HepG2 (cell line): ENCODE data around the gene PHF8. TPM values are rescaled to one million over a fixed set of nuclear protein-coding genes. Genes with fewer than 3 reads are reported as not detected.

Source experiments
- ATAC-seq: fragments of 200-7000 bp; cut with Tn5 transposase; 3 replicates; pipeline ENCODE4 v1.9.1; 2020; ENCODE audit warnings: mild to moderate bottlenecking, moderate library complexity
- BruUV-seq: library from RNA; stranded (reverse); fragments of 400-500 nt; replicated peaks from 2 replicates; lab custom pipeline; 2021; lab: Mats Ljungman, UMichigan
- CTCF ChIA-PET: fragments of 300-600 bp; formaldehyde crosslinking; extraction: SDS; loops from one replicate; lab custom pipeline; 2021; ENCODE audit warnings: low total read pairs, inconsistent platforms, low intra/inter-chr PET ratio; lab: Yijun Ruan, JAX
- POLR2A ChIA-PET: fragments of 350-600 bp; sonication (Branson Sonifier 250); formaldehyde crosslinking; loops from one replicate; lab custom pipeline; 2020; ENCODE audit warnings: antibody characterized with exemption, inconsistent platforms; lab: Yijun Ruan, JAX
- DNase-seq: peaks from one replicate; pipeline ENCODE4 v3.0.0-alpha.2; 2015; ENCODE audit warnings: low spot score
- FAIRE-seq: peaks from 3 replicates; lab custom pipeline; 2011; peaks lifted over from hg19 to GRCh38; lab: Jason Lieb, UNC
- H2AFZ ChIP-seq: one replicate; pipeline ENCODE4 v1.6.1; 2011; ENCODE audit warnings: low read length, inconsistent platforms
- H3K27ac ChIP-seq: fragments of 300-600 bp; 3 replicates; pipeline ENCODE4 v1.8.0; 2011; ENCODE audit warnings: mixed run types, mild to moderate bottlenecking, mixed read lengths, low read length, inconsistent platforms; ENCODE audit not compliant: insufficient read depth; ENCODE audit errors: extremely low read length
- H3K27me3 ChIP-seq, 2 experiments: fragments of 200-600 bp in 1 of 2; 2 replicates in 1 of 2; 3 replicates in 1 of 2; pipeline versions ENCODE4 v1.6.0 to v1.8.0; 2011; ENCODE audit warnings: low read length in 2 of 2, mild to moderate bottlenecking in 2 of 2, moderate library complexity in 2 of 2, inconsistent platforms in 1 of 2; ENCODE audit not compliant: insufficient read depth in 2 of 2, control insufficient read depth in 1 of 2
- H3K36me3 ChIP-seq, 2 experiments: fragments of 200-600 bp in 1 of 2; replicated peaks in 1 of 2; 2 replicates in 1 of 2; 3 replicates in 1 of 2; pipeline versions ENCODE4 v1.5.1 to v1.8.0; 2011; ENCODE audit warnings: low read length in 2 of 2, inconsistent platforms in 1 of 2; ENCODE audit not compliant: insufficient read depth in 2 of 2, control insufficient read depth in 1 of 2
- H3K4me1 ChIP-seq: 2 replicates; pipeline ENCODE4 v1.5.1; 2012; ENCODE audit warnings: low read length, inconsistent platforms; ENCODE audit not compliant: insufficient read depth
- H3K4me2 ChIP-seq: 2 replicates; pipeline ENCODE4 v1.6.0; 2011; ENCODE audit warnings: low read depth, low read length, inconsistent platforms
- H3K4me3 ChIP-seq, 3 experiments: fragments of 200-600 bp in 1 of 3; sonication (generic), shearing (Covaris generic) in 1 of 3; replicated peaks in 1 of 3; 2 replicates each; pipeline ENCODE4 v1.5.1; 2011 to 2016; ENCODE audit warnings: low read length in 3 of 3, inconsistent platforms in 2 of 3, low read depth in 2 of 3, mild to moderate bottlenecking in 2 of 3, control low read depth in 1 of 3, mixed read lengths in 1 of 3; ENCODE audit not compliant: insufficient read depth in 1 of 3
- H3K79me2 ChIP-seq: one replicate; pipeline ENCODE4 v1.6.1; 2011; ENCODE audit warnings: low read length, inconsistent platforms; ENCODE audit not compliant: insufficient read depth
- H3K9ac ChIP-seq: 2 replicates; pipeline ENCODE4 v1.6.0; 2011; ENCODE audit warnings: mild to moderate bottlenecking, low read depth, low read length, inconsistent platforms; ENCODE audit not compliant: insufficient read depth
- H3K9me3 ChIP-seq: 2 replicates; pipeline ENCODE4 v1.5.1; 2012; ENCODE audit warnings: mild to moderate bottlenecking, low read length
- H4K20me1 ChIP-seq: 2 replicates; pipeline ENCODE4 v1.6.0; 2011; ENCODE audit warnings: inconsistent platforms, mild to moderate bottlenecking, low read length, moderate library complexity; ENCODE audit not compliant: insufficient read depth
- GTF3A ChIP-seq: sonication (generic); formaldehyde crosslinking; conservative IDR thresholded peaks from 2 replicates; pipeline ENCODE4 v1.4.0; 2020; ENCODE audit warnings: mild to moderate bottlenecking, missing genetic modification reagents
- KLF11 ChIP-seq: IDR thresholded peaks from 2 replicates; pipeline ENCODE4 v1.6.1; 2016; ENCODE audit warnings: missing compliant biosample characterization
- MAFF ChIP-seq: IDR thresholded peaks from 2 replicates; pipeline ENCODE4 v1.6.1; 2011; ENCODE audit warnings: low read depth, low read length, improper control_type of control experiment
- MYC ChIP-seq: sonication (generic); formaldehyde crosslinking; IDR thresholded peaks from 2 replicates; pipeline ENCODE4 v1.9.0; 2021; ENCODE audit warnings: missing genetic modification reagents, borderline replicate concordance
- NR2C2 ChIP-seq: sonication (generic); formaldehyde crosslinking; IDR thresholded peaks from 2 replicates; pipeline ENCODE4 v1.4.0; 2020; ENCODE audit warnings: missing genetic modification reagents, mild to moderate bottlenecking, moderate library complexity, borderline replicate concordance
- RBM39 ChIP-seq: fragments of 200-400 bp; formaldehyde crosslinking; IDR thresholded peaks from one replicate; pipeline ENCODE4 v1.6.1; 2018; ENCODE audit warnings: antibody characterized with exemption, mild to moderate bottlenecking, low read depth, low read length; ENCODE audit not compliant: poor library complexity, severe bottlenecking
- SETDB1 ChIP-seq: sonication (generic); formaldehyde crosslinking; IDR thresholded peaks from 2 replicates; pipeline ENCODE4 v1.5.1; 2020; ENCODE audit warnings: missing genetic modification reagents, mild to moderate bottlenecking, borderline replicate concordance
- TOPORS ChIP-seq: sonication (generic); formaldehyde crosslinking; IDR thresholded peaks from 2 replicates; pipeline ENCODE4 v1.8.0; 2023; ENCODE audit warnings: mild to moderate bottlenecking, missing genetic modification reagents
- ZNF83 ChIP-seq: sonication (generic); formaldehyde crosslinking; IDR thresholded peaks from 2 replicates; pipeline ENCODE4 v1.4.0; 2020; ENCODE audit warnings: missing genetic modification reagents, mild to moderate bottlenecking, borderline replicate concordance
- ZSCAN31 ChIP-seq: sonication (generic); formaldehyde crosslinking; IDR thresholded peaks from 2 replicates; pipeline ENCODE4 v1.5.0; 2020; ENCODE audit warnings: low read depth, mild to moderate bottlenecking, missing genetic modification reagents
- WGBS: methylation state at CpG from one replicate; pipeline ENCODE4 v1.1.6; 2017; ENCODE audit warnings: low lambda C conversion rate; 5-methylcytosine and 5-hydroxymethylcytosine counted together
- in situ Hi-C: cut with HindIII; loops from 2 replicates; pipeline ENCODE4 v1.10.0; 2017; ENCODE audit warnings: low pct_unique_long_range_greater_than_20kb; ENCODE audit not compliant: extremely low pct_ligation_motif_present
- intact Hi-C: fragments of 100-400 bp; cut with micrococcal nuclease; formaldehyde crosslinking; loops from one replicate; pipeline ENCODE4 v1.10.0; 2022; ENCODE audit not compliant: unreplicated experiment
- polyA plus RNA-seq, 8 experiments: library from polyadenylated mRNA; depleted of rRNA in 3 of 8; stranded (reverse) in 7 of 8; unstranded in 1 of 8; fragments of >200 nt; fragmentation: Illumina TruSeq in 4 of 8; extraction: Trizol in 4 of 8; gene quantifications; 2 replicates each; pipeline versions ENCODE4 v1.2.1 to v1.2.3, GENCODE V29; 2011 to 2016; ENCODE audit warnings: low read depth in 4 of 8, missing spikeins in 1 of 8, mixed read lengths in 1 of 8; ENCODE audit not compliant: insufficient read depth in 1 of 8
- total RNA-seq, 5 experiments: library from RNA; depleted of rRNA; stranded (reverse); fragments of >200 nt; fragmentation: Illumina TruSeq; extraction: Trizol; gene quantifications; 2 replicates each; pipeline ENCODE4 v1.2.3, GENCODE V29; 2016; ENCODE audit warnings: low read depth in 1 of 5
- TF ChIP-seq, protein P1 (sequence below), 2 experiments: sonication (generic) in 1 of 2; formaldehyde crosslinking in 1 of 2; IDR thresholded peaks; 2 replicates each; pipeline versions ENCODE4 v1.5.1 to v1.6.1; 2011 to 2020; ENCODE audit warnings: borderline replicate concordance in 1 of 2, low read depth in 1 of 2, low read length in 1 of 2, mild to moderate bottlenecking in 1 of 2, missing genetic modification reagents in 1 of 2, moderate library complexity in 1 of 2
- TF ChIP-seq, protein P2 (sequence below): sonication (generic); formaldehyde crosslinking; IDR thresholded peaks from 2 replicates; pipeline ENCODE4 v1.5.1; 2020; ENCODE audit warnings: missing genetic modification reagents, mild to moderate bottlenecking, borderline replicate concordance
- TF ChIP-seq, protein P3 (sequence below): IDR thresholded peaks from 2 replicates; pipeline ENCODE4 v1.6.1; 2016; ENCODE audit warnings: mild to moderate bottlenecking
- TF ChIP-seq, protein P4 (sequence below): sonication (generic); formaldehyde crosslinking; IDR thresholded peaks from 2 replicates; pipeline ENCODE4 v1.9.0; 2021; ENCODE audit warnings: missing genetic modification reagents, borderline replicate concordance

Gene PHF8
- total and polyA plus RNA-seq, 2 of the 13 experiments (the other 11 are each of a cell fraction or from before 2014, with no cell fraction given) = 15.5 to 19.1 TPM

DNA sequence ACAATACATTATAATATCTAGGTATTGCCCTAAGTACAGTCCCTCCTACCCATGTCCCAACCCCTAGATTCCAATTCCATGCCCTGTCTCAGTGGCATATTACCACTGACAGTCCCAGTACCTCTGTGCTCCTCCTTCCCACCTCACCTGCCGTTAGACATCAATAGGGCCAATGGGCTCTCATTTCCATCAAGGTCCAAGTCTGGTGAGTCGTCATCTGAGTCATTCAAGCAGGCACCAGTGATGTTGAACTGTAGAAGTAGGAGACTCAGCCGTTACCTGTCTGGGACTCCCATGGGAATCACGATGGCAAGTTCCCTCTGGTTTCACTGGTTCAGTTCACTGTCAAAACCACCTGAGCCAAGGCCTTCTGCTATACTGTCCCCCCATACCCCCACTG lies 51.7 kb downstream of the PHF8 start:
- Histone ChIP-seq H3K27me3 (no peaks in the 10 kb centered on the region), H3K27ac (no peak overlapping the region), H3K9me3 (no peaks in the 10 kb centered on the region), H3K9ac (no peak overlapping the region), H3K36me3 (peaks cover 11 to 39% of the 10 kb centered on the region in 2 experiments; a peak in 4 of 5 replicates), H3K4me1 (no peaks in the 10 kb centered on the region), H4K20me1 (no peaks in the 10 kb centered on the region), H2AFZ (no peak overlapping the region), H3K4me2 (no peak overlapping the region), H3K4me3 (no peak overlapping the region), H3K79me2 (no peaks in the 10 kb centered on the region)
- ChIA-PET POLR2A (no interaction called here), CTCF (no interaction called here)
- BruUV-seq = no TSS peak
- in situ Hi-C loops = no loop called here
- ATAC-seq = no peak
- intact Hi-C loops = no loop called here
- no peak for DNase-seq
- WGBS = 100% methylated on average over 4 of the region's 4 CpGs
- FAIRE-seq = peak; percentile 40
- TF ChIP-seq, protein P1, sequence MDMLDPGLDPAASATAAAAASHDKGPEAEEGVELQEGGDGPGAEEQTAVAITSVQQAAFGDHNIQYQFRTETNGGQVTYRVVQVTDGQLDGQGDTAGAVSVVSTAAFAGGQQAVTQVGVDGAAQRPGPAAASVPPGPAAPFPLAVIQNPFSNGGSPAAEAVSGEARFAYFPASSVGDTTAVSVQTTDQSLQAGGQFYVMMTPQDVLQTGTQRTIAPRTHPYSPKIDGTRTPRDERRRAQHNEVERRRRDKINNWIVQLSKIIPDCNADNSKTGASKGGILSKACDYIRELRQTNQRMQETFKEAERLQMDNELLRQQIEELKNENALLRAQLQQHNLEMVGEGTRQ (IDR thresholded peaks at IDR 0.05; ENCODE audit: low read depth, low read length) = no peak
- TF ChIP-seq, protein P1 (CRISPR knock-in tag; IDR thresholded peaks at IDR 0.05; ENCODE audit: borderline replicate concordance) = no peak
- TF ChIP-seq ZNF83 (CRISPR knock-in tag) = no peak
- TF ChIP-seq SETDB1 = no peak
- TF ChIP-seq NR2C2 (CRISPR knock-in tag) = no peak
- TF ChIP-seq MYC (CRISPR knock-in tag) = no peak
- no peak for TF ChIP-seq KLF11
- TF ChIP-seq, protein P2, sequence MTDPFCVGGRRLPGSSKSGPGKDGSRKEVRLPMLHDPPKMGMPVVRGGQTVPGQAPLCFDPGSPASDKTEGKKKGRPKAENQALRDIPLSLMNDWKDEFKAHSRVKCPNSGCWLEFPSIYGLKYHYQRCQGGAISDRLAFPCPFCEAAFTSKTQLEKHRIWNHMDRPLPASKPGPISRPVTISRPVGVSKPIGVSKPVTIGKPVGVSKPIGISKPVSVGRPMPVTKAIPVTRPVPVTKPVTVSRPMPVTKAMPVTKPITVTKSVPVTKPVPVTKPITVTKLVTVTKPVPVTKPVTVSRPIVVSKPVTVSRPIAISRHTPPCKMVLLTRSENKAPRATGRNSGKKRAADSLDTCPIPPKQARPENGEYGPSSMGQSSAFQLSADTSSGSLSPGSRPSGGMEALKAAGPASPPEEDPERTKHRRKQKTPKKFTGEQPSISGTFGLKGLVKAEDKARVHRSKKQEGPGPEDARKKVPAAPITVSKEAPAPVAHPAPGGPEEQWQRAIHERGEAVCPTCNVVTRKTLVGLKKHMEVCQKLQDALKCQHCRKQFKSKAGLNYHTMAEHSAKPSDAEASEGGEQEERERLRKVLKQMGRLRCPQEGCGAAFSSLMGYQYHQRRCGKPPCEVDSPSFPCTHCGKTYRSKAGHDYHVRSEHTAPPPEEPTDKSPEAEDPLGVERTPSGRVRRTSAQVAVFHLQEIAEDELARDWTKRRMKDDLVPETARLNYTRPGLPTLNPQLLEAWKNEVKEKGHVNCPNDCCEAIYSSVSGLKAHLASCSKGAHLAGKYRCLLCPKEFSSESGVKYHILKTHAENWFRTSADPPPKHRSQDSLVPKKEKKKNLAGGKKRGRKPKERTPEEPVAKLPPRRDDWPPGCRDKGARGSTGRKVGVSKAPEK (CRISPR knock-in tag) = no peak
- TF ChIP-seq, protein P3, sequence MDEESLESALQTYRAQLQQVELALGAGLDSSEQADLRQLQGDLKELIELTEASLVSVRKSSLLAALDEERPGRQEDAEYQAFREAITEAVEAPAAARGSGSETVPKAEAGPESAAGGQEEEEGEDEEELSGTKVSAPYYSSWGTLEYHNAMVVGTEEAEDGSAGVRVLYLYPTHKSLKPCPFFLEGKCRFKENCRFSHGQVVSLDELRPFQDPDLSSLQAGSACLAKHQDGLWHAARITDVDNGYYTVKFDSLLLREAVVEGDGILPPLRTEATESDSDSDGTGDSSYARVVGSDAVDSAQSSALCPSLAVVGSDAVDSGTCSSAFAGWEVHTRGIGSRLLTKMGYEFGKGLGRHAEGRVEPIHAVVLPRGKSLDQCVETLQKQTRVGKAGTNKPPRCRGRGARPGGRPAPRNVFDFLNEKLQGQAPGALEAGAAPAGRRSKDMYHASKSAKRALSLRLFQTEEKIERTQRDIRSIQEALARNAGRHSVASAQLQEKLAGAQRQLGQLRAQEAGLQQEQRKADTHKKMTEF (CRISPR knock-in tag) = no peak
- TF ChIP-seq, protein P4, sequence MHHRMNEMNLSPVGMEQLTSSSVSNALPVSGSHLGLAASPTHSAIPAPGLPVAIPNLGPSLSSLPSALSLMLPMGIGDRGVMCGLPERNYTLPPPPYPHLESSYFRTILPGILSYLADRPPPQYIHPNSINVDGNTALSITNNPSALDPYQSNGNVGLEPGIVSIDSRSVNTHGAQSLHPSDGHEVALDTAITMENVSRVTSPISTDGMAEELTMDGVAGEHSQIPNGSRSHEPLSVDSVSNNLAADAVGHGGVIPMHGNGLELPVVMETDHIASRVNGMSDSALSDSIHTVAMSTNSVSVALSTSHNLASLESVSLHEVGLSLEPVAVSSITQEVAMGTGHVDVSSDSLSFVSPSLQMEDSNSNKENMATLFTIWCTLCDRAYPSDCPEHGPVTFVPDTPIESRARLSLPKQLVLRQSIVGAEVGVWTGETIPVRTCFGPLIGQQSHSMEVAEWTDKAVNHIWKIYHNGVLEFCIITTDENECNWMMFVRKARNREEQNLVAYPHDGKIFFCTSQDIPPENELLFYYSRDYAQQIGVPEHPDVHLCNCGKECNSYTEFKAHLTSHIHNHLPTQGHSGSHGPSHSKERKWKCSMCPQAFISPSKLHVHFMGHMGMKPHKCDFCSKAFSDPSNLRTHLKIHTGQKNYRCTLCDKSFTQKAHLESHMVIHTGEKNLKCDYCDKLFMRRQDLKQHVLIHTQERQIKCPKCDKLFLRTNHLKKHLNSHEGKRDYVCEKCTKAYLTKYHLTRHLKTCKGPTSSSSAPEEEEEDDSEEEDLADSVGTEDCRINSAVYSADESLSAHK = no peak
- no peak for TF ChIP-seq GTF3A (CRISPR knock-in tag)
- TF ChIP-seq TOPORS (CRISPR knock-in tag) = no peak
- no peak for TF ChIP-seq RBM39
- no peak for TF ChIP-seq ZSCAN31 (CRISPR knock-in tag)
- TF ChIP-seq MAFF = no peak
